H4 (cell line): ENCODE measurements around the gene GOLGA6L7. TPM values are rescaled to one million over a fixed set of nuclear protein-coding genes. Genes with fewer than 3 reads are reported as not detected.
A peak's percentile ranks its signal among the peaks of the same experiment; 100 is the strongest.
"Not testable (repeated sequence)": the region's sequence is repeated elsewhere in the genome, so short reads cannot be mapped to it uniquely, and the experiment has no call there.

ENCODE experiments used
- DNase-seq: peaks from one replicate; pipeline ENCODE4 v3.0.0-alpha.2; 2015; ENCODE audit warnings: low spot score
- total RNA-seq: library from RNA; depleted of rRNA; stranded (reverse); fragments of >200 nt; shearing (Covaris generic); gene quantifications from 2 replicates; pipeline ENCODE4 v1.2.3, GENCODE V29; 2014; rRNA removed

Gene GOLGA6L7, protein sequence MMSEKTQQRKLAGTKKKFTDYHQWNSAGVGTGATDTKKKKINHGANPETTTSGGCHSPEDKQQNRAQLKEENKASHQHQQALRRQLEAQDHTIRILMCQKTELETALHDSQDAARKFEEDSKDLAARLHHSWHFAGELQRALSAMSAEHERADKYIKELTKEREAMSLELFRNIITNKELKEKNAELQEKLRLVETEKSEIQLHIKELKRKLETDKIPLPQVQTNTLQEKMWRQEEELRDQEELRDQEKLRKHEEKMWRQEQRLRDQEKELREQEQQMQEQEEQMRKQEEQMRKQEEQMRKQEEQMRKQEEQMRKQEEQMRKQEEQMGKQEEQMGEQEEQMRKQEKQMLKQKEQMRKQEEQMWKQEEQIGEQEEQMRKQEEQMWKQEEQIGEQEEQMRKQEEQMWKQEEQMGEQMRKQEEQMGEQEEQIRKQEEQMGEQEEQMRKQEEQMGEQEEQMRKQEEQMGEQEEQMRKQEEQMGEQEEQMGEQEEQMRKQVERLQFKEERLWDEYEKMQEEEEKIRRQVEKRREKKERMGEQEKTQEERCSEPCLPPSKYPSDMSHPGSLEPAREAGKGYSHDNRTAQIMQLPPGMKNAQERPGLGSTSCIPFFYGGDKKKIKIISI
- total RNA-seq = not detected in 2 replicates

DNA sequence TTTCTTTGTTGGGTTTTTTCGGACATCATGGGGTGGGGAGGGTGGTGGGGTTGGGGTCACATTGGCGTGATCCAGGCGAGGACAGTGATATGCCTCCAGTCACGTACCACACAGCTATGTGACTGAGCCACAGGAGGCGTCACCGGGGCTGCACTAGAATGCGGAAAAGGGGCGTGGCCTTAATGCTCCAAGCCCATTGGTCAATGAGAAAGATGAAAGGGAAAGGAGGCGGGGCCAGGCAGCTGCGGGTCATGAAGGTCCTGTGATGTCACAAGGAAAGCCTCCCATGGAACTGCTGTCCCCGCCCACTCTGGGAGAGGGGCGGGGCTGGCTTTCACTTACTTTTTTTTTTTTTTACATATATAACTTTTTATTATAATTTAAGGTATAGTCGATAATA is at the start of gene GOLGA6L7:
Gene GOLGA6L7 (minus strand): TSS at position 124 of the 400 bp plus-strand sequence. CDS start 95 bp downstream, at position 29.
- DNase-seq = not testable (repeated sequence)

DNA sequence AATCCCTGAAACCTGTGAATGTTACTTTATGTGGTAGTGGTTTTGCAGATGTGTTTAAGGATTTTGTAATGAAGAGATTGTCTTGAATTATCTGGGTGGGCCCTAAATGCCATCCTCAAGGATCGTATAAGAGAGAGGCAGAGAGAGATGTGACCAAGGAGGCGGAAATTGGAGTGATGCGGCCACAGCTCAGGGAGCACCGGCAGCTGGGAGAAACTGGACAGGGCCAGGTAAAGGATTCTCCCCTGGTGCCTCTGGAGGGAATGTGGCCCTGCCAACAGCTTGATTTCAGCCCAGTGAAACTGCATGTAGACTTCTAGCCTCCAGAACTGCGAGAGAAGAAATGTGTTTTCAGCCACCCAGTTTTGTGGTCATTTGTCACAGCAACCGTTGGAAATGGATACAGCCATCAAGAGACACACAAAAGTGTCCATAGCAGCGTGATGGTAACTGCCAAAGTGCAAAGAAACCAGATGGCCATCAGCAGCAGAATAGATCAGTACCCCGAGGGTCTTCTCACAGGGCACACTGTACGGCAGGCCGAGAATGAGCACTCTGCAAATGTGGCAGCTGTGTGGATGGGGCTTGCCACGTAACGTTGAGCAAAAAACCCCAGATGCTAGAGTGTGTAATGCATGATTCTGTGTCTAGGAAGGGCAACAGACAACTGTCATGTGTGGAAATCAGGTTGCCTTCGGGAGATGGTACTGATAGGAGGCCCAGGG is 49.6 kb upstream of the GOLGA6L7 start:
- DNase-seq = no peak

DNA sequence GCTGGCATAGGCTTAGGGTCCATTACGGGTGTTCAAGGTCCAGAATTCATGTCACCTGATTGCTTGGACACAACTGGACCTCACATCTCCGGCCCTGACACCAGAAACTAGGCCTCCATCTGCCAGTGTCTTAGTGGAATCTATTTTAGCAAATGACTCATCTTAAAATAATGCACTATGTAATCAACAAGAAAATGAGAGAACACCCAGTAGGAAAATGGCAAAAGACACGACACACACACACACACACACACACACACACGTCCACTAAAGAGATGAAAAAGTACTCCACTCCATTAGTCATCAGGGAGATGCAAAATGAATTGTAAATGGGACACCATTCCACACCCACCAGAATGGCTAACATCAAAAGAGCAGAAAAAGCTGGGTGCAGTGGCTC is 48.5 kb upstream of the GOLGA6L7 start:
- peak; percentile 74 for DNase-seq

DNA sequence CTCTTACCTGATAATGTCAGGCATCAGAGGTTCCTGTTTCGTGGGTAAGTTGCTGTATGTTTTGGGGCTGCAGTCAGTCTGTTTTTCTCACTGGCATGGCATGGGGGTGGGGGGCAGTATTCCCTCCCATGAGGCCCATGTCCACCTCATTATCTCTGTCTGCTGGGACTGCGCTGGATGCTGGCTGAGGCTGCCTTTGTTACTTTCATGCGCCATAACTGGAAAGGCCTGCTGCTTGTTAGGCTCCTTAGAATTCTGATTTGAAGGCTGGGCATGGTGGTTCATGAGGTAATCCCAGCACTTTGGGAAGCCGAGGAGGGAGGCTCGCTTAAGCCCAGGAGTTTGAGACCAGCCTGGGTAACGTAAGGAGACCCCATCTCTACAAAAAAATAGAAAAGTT is 47.1 kb upstream of the GOLGA6L7 start:
- DNase-seq = no peak

DNA sequence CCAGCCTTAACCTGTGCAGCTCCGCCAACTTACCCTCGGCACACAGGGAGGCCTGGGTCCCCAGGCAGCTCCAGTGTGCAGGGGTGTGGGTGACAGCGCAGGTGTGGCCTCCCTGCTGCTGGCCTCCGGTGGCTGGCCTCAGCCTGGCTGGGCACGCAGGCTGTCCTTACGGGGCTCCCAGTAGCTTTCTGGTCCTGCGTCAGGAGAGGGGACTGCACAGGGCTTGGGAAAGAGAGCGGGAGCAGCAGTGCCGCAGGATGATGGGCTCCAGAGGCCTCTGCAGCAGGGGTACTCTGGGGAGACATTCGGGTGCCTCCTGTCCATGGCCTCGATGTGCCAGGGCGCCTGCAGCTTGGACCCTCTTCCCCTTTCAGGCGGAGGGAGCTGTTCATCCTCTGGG is 46.7 kb upstream of the GOLGA6L7 start:
- no peak for DNase-seq

DNA sequence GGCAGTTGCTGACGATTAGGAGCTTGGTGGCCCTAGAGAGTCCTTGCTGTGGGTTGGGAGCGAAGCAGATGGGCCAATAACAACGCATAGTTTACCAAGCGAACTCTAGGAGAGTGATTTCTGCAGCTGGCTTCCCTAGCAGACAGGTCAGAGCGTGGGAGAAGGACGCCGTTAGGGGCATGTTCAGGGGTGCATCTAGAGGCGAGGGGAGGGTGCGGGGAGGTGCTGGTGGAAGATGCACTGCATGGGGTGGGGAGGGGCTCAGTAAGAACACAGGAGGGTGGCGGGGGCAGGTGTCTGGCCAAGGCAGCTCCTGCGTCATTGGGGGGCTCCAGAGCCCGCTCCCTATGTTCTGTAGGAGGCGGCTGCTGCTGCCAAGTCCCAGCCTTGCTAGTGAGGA is 46.2 kb upstream of the GOLGA6L7 start:
- no peak for DNase-seq

DNA sequence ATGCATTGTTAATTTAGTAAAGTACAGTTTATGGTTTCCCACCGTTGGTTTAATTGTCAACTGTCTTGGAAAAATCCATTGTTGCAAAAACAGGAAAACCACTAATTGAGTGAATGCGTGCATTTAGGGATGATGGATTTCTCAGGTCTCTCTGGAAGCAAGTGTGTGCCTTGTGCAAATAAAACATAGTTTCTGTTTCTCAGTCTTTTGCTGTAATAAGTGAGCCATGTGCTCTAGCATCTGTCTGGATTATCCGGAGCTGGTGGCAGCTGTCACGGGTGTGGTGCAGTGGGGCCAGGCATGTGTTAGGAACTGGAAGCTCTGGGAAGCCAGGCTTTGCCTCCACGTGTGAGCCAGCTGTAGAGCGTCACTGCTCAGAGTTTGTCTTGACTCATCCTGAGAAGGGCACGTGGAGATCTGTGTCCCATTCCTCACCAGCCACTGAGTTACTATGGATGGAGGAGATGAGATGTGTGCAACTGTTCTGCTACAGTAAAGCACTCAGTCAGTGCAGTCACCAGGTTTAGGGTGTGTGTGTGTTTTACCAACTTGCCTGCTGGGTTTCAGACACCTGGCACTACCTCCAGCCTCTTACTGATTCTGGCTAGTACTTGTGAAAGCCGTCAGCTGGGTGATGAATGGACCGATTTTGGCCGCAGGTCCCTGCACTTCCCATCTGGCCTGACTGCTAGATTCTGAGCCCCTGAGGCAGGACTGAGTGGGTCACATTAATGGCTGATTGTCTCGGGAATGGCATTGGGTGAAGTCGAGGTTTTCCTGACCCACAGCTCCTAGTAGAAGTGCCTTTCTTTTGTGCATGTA is 44.6 kb upstream of the GOLGA6L7 start:
- DNase-seq = peak; percentile 50

DNA sequence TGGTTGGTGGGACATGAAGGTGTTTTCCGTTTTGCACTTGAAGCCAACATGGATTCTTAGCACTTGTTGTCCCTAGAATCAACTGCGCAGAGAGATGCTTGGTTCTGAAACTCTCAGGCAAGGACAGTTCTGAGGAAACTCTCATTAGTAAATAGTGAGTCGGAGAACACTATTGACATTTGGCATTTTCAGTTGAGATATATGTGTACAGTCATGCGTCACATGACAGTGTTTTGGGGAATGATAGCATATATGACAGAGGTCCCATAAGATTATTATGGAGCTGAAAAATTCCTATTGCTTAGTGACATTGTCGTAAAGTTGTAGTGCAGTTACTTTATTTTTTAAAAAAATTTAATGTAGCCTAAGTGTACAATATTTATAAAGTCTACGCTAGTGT is 43.1 kb upstream of the GOLGA6L7 start:
- no peak for DNase-seq

DNA sequence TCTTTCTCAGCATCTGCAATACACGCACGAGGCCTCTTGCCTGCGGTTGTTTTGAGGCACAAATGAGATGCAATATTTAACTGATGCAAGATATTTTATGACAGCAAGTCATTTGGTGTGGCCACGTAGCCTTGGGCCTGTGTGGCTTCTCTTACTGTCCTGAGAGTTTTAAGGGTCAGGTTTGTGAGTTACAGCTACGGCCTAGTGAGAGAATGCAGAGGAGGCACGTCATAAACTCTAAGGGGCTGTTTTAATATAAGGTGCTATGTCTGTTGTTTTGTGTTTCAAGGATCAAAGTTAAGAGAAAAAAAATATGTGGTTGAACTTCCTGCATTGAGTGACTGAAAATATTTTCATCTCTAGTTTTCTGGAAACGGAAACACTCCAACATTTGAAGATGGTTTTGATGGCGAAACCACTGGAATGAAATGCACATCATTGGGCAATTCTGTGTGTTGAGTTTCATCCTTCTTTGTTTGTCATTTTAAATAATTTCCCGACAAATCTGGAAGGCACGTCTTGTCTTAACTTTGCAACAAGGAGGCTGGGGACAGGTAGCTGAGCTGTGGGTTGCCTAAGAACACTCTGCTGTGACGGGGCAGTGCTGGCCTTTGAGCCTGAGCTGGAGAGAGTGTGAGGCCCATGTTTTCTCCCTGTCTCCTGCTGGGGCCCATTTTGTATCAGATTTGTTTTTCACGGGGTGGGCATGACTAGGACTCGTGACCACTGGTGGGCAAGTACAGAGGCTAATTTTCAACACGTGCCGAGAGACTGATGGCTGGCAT is 42.5 kb upstream of the GOLGA6L7 start:
- DNase-seq = no peak

DNA sequence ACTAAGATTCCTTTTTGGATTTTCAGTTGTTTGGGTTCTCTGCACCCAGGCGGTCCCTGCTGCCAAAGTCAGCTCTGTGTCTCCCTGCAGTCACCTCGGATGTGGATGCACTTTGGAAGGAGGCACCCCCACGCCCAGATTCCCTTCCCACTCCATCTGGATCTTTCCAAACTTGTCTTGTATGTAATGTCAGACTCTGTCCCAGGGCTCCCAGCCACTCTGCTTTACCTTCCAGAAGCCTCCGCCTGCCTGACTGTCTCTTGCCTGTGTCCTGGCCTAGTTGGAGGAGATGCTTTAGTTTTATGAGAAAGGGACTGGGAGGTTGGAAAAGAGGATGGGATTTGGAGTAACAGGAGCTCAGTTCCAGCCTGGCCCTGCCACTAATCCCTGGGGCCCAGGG is 41.8 kb upstream of the GOLGA6L7 start:
- not testable (repeated sequence) for DNase-seq

DNA sequence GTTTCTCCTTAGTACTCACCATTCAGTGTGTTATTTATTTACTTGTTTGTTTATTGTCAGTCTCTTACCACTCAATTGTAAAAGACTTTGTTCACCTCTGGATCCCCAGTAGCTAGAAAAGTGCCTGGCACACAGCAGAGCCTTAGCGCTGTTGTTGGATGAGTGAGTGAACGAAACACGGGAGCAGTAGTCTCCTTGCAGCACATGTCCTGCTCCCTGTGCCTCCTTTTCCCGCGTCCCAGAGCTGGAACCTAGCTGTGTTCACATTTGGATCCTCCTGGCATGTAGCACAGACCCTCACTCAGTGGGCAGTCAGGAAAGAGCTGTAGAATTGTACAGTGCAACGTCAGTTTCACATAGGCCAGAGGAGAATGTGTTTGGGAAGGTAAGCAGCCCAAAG is 41.4 kb upstream of the GOLGA6L7 start:
- DNase-seq = not testable (repeated sequence)

DNA sequence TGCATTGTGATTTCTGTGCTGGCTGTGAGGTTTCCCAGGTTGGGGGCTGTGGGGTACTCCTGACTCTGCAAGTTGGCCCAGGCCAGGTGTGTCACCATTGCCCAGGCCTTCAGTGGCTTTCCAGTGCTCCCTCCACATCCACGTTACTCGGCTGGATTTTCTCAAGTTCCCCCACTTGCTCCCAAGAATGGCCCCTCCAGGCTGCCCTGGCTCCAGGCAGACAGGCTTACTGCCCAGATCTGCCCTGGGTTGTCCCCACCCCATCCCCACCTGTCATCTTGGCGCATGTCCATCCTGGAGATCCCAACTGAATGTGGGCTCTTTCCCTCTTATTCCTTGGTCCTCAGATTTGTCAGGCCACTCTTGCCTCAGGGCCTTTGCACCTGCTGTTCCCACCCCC is 40.9 kb upstream of the GOLGA6L7 start:
- DNase-seq = no peak

DNA sequence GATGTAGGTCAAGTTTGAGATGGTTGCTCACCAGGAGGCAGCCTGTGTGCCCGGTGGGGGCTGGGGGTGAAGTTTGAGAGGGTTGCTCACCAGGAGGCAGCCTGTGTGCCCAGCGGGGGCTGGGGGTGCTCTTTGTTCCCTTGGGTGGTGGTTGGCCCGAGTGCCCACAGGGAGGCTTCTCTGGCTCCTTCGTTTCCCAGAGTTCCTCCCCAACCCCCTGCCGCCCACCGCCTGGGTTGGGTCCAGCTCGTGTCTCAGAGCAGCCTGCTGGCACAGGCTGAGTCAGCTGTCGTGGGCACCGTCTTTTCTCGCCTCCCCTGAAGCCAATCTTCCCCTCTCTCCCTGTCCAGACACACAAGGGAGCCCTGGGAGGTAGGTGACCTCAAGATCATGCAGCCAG is 40.5 kb upstream of the GOLGA6L7 start:
- no peak for DNase-seq

DNA sequence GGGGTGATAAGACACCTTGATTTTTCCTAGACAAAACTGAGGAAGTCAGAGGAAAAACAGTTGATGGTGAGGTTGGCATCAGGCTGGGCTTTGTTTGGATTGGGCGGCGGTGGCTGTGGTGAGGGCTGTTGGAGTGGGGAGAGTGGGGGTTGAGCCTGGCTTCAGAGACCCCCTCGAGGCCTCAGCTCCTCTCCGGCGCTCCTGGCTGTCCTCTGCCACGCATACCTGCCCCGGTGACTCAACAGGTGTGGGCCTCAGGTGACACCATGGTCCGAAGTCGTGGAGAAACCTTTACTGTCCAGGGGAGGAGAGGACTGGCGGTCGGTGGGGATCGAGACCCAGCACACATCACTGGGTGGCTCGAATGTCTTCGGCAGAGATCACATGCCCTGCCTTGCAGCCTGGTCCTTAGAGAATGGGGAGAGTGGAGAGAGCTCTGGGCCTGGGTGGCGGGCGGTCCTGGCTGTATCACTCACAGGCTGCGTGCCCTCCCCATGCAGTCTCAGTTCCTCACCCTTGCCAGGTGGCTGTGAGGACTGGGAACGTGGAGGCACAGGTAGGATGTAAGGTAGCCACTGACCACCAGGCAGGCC is 40.0 kb upstream of the GOLGA6L7 start:
- no peak for DNase-seq

DNA sequence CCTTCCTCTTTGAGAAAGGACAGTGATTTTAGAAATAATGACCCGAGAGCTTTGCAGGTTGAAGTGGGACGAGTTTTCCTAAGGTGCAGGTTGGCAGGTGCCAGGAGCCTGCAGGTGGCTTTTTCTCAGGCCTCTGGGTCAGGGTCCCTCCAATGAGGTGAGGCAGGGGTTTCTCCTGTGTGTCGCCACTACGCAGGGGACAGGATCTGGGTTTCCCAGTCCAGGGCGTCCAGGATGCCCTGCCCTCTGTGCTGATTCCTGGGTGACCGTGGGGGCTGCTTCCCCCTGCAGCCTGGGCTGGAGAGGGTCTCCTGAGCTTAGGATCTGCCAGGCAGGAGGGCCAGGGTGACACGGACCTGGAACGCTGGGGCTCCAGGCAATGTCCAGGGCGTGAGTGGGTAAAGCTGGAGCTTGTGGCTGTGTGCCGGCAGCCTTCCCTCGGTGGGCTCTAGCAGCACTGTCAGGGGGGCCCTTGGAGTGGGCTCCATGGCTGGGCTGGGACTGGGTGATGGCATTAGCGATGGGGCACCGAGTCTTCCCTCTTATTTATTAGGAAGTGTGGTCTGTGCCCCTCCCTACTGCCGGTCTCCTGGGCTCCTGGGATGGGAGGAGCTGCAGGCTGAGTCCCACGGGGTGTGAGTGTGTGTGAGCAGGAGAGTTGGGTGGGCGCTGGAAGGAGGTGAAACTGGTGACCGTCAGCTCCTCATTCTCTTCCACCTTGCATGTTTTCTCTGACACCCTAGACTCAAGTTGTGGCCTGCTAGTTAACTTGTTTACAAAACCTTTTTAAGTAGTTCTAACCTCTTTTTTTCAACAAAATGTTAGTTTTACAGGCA is 39.1 kb upstream of the GOLGA6L7 start:
- DNase-seq = no peak

DNA sequence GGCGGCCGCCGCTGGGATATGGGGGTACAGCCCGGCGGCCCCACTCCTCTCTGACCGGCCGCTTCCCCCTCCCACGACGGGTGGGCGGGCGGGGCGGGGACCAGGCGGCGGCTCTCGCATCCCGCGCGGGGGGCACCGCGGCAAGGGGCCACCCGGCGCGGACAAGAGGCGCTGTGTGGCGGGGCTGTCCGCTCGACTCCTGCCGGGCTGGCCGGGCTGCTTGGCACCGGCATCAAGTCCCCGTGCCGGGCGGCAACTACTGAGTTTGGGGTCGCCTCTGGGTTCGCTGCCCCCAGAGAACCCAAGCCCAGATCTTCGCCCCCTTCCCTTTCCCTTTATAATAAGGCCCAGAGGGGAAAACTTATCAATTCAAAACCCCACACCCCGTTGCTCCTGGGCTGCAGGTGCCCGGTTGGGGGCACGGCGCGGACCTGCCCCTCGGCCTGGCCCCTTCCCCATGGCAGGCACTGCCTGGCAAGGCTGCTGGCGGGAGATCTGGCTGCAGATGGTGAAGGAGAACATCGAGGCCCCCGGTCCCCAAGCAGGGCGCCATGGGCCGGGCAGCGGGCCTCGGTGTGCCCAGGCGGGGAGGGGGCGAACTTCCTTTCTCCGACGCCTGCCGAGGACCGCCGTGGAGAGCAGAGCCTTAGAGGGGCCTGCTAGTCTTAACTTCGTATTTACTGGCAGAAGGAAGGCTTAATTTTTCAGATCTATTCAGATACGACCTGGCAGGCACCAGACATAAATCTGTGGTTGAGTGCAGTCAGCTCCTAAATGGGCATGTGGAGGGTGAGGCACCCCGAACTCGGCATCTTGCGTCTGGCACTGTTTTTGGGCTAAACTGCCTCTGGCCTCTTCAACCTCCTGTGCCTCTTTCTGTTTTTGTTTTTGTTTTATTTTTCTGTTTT is 38.2 kb upstream of the GOLGA6L7 start:
- no peak for DNase-seq

DNA sequence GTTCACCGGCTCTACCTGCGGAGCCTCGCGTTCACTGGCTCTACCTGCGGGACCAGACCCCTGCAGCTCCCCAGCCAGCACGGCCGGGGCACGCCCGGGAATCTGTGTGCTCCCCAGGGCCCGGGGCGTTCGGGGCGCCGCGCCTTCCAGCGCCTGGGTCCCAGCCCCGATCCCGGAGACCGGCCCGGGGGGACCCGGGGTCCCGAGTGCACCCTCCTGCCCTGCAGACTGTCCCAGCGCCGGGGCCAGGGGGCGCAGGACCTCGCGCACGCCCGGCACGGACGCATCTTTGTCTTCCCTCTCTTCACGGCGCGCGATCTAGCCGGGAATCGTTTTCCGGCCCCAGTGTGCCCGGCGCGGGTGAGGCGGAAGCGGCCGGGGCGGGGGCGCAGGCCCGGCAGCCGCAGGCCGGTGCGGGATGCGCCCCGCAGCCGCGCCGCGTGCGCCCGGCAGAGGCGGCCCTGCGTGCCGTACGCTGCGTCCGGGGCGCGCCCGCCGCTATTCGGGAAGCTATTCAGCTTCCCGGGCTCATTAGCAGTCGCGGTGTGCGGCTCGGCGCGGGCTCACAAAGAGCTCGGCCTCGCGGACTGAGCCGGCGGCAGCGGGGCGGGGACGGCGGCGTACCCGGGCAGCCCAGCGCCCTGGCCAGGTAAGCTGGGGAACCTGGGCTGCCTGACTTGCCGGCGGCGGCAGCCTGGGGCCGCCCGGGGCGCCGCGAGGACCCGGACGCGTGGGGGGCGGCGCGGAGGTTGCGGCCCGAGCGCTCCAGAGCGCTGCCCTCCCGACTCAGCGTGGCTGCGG is 37.4 kb upstream of the GOLGA6L7 start, which contains the start of gene APBA2:
Gene APBA2 (plus strand): TSS at position 345 of the 801 bp plus-strand sequence. CDS start 167,911 bp downstream, outside the sequence.
- DNase-seq = no peak
